PC-3 (cell line): ENCODE data around the gene EPHA10.

Source experiments
- EZH2 ChIP-seq: fragments of 300-600 bp; sonication (generic); IDR thresholded peaks from one replicate; pipeline ENCODE4 v1.6.1; 2017; ENCODE audit warnings: antibody characterized with exemption, mild to moderate bottlenecking, low read length; ENCODE audit not compliant: unreplicated experiment
- TF ChIP-seq, protein P1 (sequence below): fragments of 300-600 bp; sonication (generic); conservative IDR thresholded peaks from 2 replicates; pipeline ENCODE4 v1.5.1; 2017; ENCODE audit warnings: antibody characterized with exemption, low read depth, mild to moderate bottlenecking, low read length

DNA sequence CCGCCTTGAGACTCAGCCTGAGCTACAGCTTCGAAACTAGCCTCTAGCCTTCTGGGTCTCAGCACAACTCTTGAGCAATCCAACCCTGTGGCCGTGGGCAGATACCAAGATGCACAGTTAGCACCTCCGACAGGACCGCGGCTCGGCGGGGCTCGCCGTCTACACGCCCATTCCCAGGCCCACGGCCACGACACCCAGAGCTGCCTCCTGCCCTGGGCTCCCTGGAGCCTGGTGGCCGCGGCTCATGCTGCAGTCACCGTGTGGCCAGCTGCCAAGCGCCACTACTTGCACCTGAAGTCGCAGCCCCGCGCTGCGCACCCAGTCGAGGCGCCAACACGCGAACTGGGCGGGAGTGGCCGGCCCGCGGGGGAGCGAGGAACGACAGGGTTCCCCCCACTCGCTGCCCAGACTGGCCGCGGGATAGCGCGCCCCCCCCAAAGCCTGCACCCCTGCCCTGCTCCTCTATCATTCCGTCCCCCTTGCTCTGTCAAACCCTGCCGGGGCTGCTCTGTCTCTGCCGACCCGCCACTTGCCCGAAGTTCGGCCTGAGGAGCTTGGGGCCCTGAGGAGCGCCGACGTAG, 73.3 kb downstream of the EPHA10 start:
- TF ChIP-seq, protein P1, sequence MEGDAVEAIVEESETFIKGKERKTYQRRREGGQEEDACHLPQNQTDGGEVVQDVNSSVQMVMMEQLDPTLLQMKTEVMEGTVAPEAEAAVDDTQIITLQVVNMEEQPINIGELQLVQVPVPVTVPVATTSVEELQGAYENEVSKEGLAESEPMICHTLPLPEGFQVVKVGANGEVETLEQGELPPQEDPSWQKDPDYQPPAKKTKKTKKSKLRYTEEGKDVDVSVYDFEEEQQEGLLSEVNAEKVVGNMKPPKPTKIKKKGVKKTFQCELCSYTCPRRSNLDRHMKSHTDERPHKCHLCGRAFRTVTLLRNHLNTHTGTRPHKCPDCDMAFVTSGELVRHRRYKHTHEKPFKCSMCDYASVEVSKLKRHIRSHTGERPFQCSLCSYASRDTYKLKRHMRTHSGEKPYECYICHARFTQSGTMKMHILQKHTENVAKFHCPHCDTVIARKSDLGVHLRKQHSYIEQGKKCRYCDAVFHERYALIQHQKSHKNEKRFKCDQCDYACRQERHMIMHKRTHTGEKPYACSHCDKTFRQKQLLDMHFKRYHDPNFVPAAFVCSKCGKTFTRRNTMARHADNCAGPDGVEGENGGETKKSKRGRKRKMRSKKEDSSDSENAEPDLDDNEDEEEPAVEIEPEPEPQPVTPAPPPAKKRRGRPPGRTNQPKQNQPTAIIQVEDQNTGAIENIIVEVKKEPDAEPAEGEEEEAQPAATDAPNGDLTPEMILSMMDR = no peak
- TF ChIP-seq EZH2 = no peak
